Caco-2 (cell line): ENCODE results near the gene DDR2. TPM values are rescaled to one million over a fixed set of nuclear protein-coding genes. Genes with fewer than 3 reads are reported as not detected.

ENCODE experiments used
- BruUV-seq: library from RNA; stranded (reverse); fragments of 400-500 nt; replicated peaks from 2 replicates; lab custom pipeline; 2021; lab: Mats Ljungman, UMichigan
- CTCF ChIA-PET: fragments of 300-600 bp; sonication (Branson Sonifier 250); formaldehyde crosslinking; loops from one replicate; lab custom pipeline; 2022; ENCODE audit warnings: antibody characterized with exemption; lab: Charles Lee
- POLR2A ChIA-PET: fragments of 300-600 bp; sonication (Branson Sonifier 250); formaldehyde crosslinking; loops from one replicate; lab custom pipeline; 2022; ENCODE audit warnings: antibody characterized with exemption; lab: Charles Lee
- DNase-seq, 2 experiments: peaks; one replicate each; pipeline versions ENCODE4 v3.0.0 to v3.0.0-alpha.2; 2020 to 2022
- H3K27me3 ChIP-seq: replicated peaks from 2 replicates; pipeline ENCODE4 v1.6.0; 2011; ENCODE audit warnings: low read length; ENCODE audit not compliant: control insufficient read depth, insufficient read depth
- H3K36me3 ChIP-seq: 2 replicates; pipeline ENCODE4 v1.5.1; 2011; ENCODE audit warnings: low read length; ENCODE audit not compliant: control insufficient read depth, insufficient read depth
- H3K4me1 ChIP-seq: fragments of 250-450 bp; sonication (Bioruptor Pico); 2 replicates; pipeline ENCODE4 v1.5.1; 2020; ENCODE audit warnings: mild to moderate bottlenecking
- H3K4me3 ChIP-seq: 2 replicates; pipeline ENCODE4 v1.5.1; 2011; ENCODE audit warnings: low read depth, mild to moderate bottlenecking, control low read depth, low read length
- H3K9me3 ChIP-seq: fragments of 250-450 bp; sonication (Bioruptor Pico); 2 replicates; pipeline ENCODE4 v1.5.1; 2020; ENCODE audit warnings: mild to moderate bottlenecking, moderate library complexity
- H3K27ac Mint-ChIP-seq: one replicate; pipeline ENCODE4 v1.8.0; 2022; ENCODE audit warnings: mixed read lengths; ENCODE audit not compliant: unreplicated experiment
- H3K27me3 Mint-ChIP-seq: one replicate; pipeline ENCODE4 v1.8.0; 2022; ENCODE audit warnings: mixed read lengths; ENCODE audit not compliant: insufficient read depth, unreplicated experiment
- H3K36me3 Mint-ChIP-seq: one replicate; pipeline ENCODE4 v1.8.0; 2022; ENCODE audit warnings: mild to moderate bottlenecking, mixed read lengths; ENCODE audit not compliant: insufficient read depth, unreplicated experiment
- H3K4me1 Mint-ChIP-seq: one replicate; pipeline ENCODE4 v1.8.0; 2022; ENCODE audit warnings: low read depth, mixed read lengths; ENCODE audit not compliant: unreplicated experiment
- H3K4me3 Mint-ChIP-seq: one replicate; pipeline ENCODE4 v1.8.0; 2022; ENCODE audit warnings: mild to moderate bottlenecking, moderate library complexity, mixed read lengths; ENCODE audit not compliant: unreplicated experiment
- H3K9me3 Mint-ChIP-seq: one replicate; pipeline ENCODE4 v1.8.0; 2022; ENCODE audit warnings: mixed read lengths; ENCODE audit not compliant: unreplicated experiment
- intact Hi-C: fragments of 100-400 bp; cut with micrococcal nuclease; formaldehyde crosslinking; loops from one replicate; pipeline ENCODE4 v1.10.0; 2022; ENCODE audit not compliant: unreplicated experiment
- total RNA-seq: library from RNA; stranded (reverse); gene quantifications from 2 replicates; pipeline ENCODE4 v1.2.3, GENCODE V29; 2022
- TF ChIP-seq, protein P1 (sequence below), 2 experiments: fragments of 200-600 bp in 1 of 2; IDR thresholded peaks; 1 replicate in 1 of 2; 2 replicates in 1 of 2; pipeline versions ENCODE4 v1.5.1 to v1.8.0; 2011 to 2022; ENCODE audit warnings: antibody characterized with exemption in 1 of 2, control low read depth in 1 of 2, inconsistent platforms in 1 of 2, low read depth in 1 of 2, low read length in 1 of 2, mild to moderate bottlenecking in 1 of 2, moderate library complexity in 1 of 2; ENCODE audit not compliant: insufficient read depth in 1 of 2, severe bottlenecking in 1 of 2, unreplicated experiment in 1 of 2

DDR2 gene
- total RNA-seq, 1 experiment from 2014 or later, result 0.73 TPM

DNA sequence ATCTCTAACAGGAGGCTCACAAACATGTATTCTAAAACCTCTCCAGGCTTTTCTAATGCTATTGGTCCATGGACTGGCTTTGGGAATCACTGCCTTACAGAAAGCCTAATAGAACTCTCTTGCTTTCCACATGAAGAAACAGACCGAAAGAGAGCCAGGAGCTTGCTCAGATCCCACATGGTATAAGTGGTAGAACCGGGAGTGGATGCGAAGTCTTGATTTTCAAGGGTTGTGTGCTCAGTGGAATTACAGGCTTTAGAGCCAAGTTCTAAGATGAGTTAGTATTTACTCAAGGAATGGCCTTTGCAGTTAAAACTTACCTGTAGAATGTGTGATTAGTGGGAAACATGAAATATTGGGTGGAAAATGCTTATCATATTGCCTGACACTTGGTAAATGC is 103.9 kb downstream of the DDR2 start:
- DNase-seq, result no peak
- CTCF ChIA-PET, result no interaction called here
- Mint-ChIP-seq H3K9me3 (no peaks in the 10 kb centered on the region), H3K36me3 (no peaks in the 10 kb centered on the region), H3K27me3 (no peaks in the 10 kb centered on the region), H3K27ac (no peak overlapping the region), H3K4me1 (no peaks in the 10 kb centered on the region), H3K4me3 (no peak overlapping the region)
- Histone ChIP-seq H3K4me3 (no peak overlapping the region), H3K36me3 (no peaks in the 10 kb centered on the region; the same call in 1 of the 2 replicates), H3K9me3 (no peaks in the 10 kb centered on the region), H3K4me1 (no peaks in the 10 kb centered on the region), H3K27me3 (no peaks in the 10 kb centered on the region)
- POLR2A ChIA-PET, result no interaction called here
- BruUV-seq, result no TSS peak
- TF ChIP-seq, protein P1, sequence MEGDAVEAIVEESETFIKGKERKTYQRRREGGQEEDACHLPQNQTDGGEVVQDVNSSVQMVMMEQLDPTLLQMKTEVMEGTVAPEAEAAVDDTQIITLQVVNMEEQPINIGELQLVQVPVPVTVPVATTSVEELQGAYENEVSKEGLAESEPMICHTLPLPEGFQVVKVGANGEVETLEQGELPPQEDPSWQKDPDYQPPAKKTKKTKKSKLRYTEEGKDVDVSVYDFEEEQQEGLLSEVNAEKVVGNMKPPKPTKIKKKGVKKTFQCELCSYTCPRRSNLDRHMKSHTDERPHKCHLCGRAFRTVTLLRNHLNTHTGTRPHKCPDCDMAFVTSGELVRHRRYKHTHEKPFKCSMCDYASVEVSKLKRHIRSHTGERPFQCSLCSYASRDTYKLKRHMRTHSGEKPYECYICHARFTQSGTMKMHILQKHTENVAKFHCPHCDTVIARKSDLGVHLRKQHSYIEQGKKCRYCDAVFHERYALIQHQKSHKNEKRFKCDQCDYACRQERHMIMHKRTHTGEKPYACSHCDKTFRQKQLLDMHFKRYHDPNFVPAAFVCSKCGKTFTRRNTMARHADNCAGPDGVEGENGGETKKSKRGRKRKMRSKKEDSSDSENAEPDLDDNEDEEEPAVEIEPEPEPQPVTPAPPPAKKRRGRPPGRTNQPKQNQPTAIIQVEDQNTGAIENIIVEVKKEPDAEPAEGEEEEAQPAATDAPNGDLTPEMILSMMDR (IDR thresholded peaks at IDR 0.05; ENCODE audit: insufficient read depth in 1 of 2, low read depth in 1 of 2, low read length in 1 of 2, severe bottlenecking in 1 of 2, unreplicated experiment in 1 of 2), result no peak
- intact Hi-C loops, result no loop called here

DNA sequence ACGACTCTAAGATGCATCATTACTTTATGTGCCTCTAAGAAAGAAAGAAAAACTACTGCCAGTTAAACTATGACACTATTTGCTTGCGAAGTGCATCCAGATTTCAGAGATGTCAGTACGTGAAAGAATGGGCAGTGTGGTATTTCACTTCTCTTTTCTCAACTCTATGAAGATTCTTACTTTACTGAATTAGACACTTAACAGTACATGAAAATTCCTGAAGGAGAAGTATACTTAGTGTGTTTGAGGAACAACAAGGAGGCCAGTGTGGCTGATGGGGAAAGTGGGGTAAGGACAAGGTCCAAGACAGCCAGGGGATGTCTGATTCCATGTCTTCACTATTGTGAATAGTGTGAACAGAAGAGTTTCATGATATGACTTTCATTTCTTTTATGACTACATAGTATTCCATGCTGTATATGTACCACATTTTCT is 104.4 kb downstream of the DDR2 start:
- BruUV-seq, result no TSS peak
- TF ChIP-seq, protein P1 (IDR thresholded peaks at IDR 0.05; ENCODE audit: insufficient read depth in 1 of 2, low read depth in 1 of 2, low read length in 1 of 2, severe bottlenecking in 1 of 2, unreplicated experiment in 1 of 2), result no peak

DNA sequence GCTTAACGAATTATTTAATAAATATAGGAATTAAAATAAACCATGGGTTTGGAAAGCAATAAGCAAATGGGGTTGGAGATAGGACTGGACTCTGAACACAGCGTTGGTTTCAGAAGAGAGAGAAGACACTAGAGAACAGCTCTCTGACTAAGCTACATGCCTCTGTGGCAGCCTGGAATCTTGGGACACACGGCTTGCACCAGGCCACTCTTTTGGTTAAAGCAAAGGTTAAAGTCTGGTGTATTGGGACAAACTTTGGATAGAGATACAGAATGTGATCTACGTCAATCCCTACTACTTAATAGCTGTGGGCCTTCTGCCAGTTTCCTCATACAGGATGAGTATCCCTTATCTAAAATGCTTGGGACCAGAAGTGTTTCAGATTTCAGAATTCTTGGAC is 108.5 kb downstream of the DDR2 start:
- ChIA-PET CTCF (no interaction called here), POLR2A (no interaction called here)
- no peak overlapping the region for H3K27ac Mint-ChIP-seq
- BruUV-seq, result no TSS peak
- no peaks in the 10 kb centered on the region for H3K27me3 Mint-ChIP-seq
- DNase-seq, result no peak
- H3K9me3 ChIP-seq, result no peaks in the 10 kb centered on the region
- TF ChIP-seq, protein P1 (IDR thresholded peaks at IDR 0.05; ENCODE audit: insufficient read depth in 1 of 2, low read depth in 1 of 2, low read length in 1 of 2, severe bottlenecking in 1 of 2, unreplicated experiment in 1 of 2), result no peak
- intact Hi-C loops, result no loop called here
- H3K9me3 Mint-ChIP-seq, result no peaks in the 10 kb centered on the region
- H3K4me1 ChIP-seq, result no peaks in the 10 kb centered on the region
- H3K4me3 ChIP-seq, result no peak overlapping the region
- H3K36me3 Mint-ChIP-seq, result no peaks in the 10 kb centered on the region
- no peak overlapping the region for H3K4me3 Mint-ChIP-seq
- H3K27me3 ChIP-seq, result no peaks in the 10 kb centered on the region
- no peaks in the 10 kb centered on the region for H3K4me1 Mint-ChIP-seq
- H3K36me3 ChIP-seq, result no peaks in the 10 kb centered on the region

More for the DNA sequence above, 104.4 kb downstream of the DDR2 start:
- Histone ChIP-seq H3K4me3 (no peak overlapping the region), H3K4me1 (no peaks in the 10 kb centered on the region), H3K9me3 (no peaks in the 10 kb centered on the region), H3K27me3 (no peaks in the 10 kb centered on the region), H3K36me3 (no peaks in the 10 kb centered on the region; the same call in 1 of the 2 replicates)
- ChIA-PET CTCF (no interaction called here), POLR2A (no interaction called here)
- H3K27ac Mint-ChIP-seq, result no peak overlapping the region
- no peaks in the 10 kb centered on the region for H3K36me3 Mint-ChIP-seq
- H3K4me3 Mint-ChIP-seq, result no peak overlapping the region
- no peaks in the 10 kb centered on the region for H3K4me1 Mint-ChIP-seq
- DNase-seq, result no peak
- no peaks in the 10 kb centered on the region for H3K27me3 Mint-ChIP-seq
- intact Hi-C loops, result no loop called here
- H3K9me3 Mint-ChIP-seq, result no peaks in the 10 kb centered on the region
